NK-92 (cell line): ENCODE measurements around the gene HLA-F.

Source experiments
- DNase-seq: peaks from one replicate; lab custom pipeline; 2025; ENCODE audit not compliant: unreplicated experiment; lab: John Stamatoyannopoulos, UW

HLA-F gene

GRCh38 chr6:29723262-29723665 is at the start of gene HLA-F:
Gene HLA-F, plus strand, starts transcription at chr6:29723434. Its CDS starts 30 bp downstream, at chr6:29723464.
- DNase-seq: peak; percentile 36

GRCh38 chr6:29674008-29674407 is 49.2 kb upstream of the HLA-F start:
- DNase-seq: no peak

GRCh38 chr6:29675561-29675960 is 47.7 kb upstream of the HLA-F start:
- DNase-seq: no peak

- no peak for DNase-seq
Observed at GRCh38 chr6:29676981-29677601, 46.1 kb upstream of the HLA-F start.

DNA sequence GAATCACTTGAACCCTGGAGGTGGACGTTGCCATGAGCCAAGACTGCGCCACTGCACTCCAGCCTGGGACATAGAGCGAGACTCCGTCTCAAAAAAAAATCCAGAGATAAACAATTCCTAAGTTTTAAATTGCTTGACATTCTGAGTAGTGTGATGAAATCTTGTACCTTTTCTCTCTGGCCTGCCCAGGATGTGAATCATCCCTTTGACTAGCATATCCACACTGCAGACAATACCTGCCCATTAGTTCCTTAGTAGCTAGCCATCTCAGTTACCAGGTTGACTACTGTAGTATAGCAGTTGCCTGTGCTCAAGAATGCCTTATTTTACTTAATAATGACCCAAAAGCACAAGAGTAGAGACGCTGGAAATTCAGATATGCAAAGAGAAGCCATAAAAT is 45.1 kb upstream of the HLA-F start:
- no peak for DNase-seq

- DNase-seq: no peak
Observed at GRCh38 chr6:29679962-29680361, 43.3 kb upstream of the HLA-F start.

GRCh38 chr6:29680416-29680815 is 42.8 kb upstream of the HLA-F start:
- no peak for DNase-seq

GRCh38 chr6:29680904-29681303 is 42.3 kb upstream of the HLA-F start, which contains the start of gene ZFP57:
Gene ZFP57, minus strand, starts transcription at chr6:29681152. Its CDS starts 4,149 bp downstream, at chr6:29677003.
- no peak for DNase-seq

- DNase-seq: no peak
Observed at GRCh38 chr6:29681811-29682210, 41.4 kb upstream of the HLA-F start.

DNA sequence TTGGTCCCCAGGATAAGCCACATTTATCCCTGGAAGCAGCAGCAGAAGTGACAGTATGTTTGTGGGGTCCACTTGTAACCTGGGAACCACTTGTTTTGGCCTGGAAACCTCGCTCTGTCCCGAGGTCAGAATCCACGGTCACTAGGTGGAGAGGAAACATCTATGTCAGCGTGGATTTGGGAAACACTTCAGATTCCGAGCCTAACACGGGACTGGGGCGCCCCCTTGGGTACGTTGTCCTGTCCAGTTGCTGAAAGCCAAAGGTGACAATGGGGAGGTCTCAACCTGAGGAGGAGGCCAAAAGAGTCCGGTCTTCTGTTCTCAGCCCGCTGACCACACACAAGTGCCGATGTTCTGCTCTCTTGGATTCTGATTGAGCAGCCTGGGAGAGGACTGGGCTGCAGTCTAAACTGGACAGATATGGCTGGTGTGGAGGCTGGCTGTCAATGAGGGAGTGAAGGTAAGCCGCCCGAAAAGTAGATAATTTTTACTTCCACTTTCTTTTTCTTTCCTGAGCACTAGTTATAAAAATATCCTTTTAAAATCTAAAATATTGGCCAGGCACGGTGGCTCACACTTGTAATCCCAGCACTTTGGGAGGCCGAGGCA is 37.4 kb upstream of the HLA-F start:
- no peak for DNase-seq

DNA sequence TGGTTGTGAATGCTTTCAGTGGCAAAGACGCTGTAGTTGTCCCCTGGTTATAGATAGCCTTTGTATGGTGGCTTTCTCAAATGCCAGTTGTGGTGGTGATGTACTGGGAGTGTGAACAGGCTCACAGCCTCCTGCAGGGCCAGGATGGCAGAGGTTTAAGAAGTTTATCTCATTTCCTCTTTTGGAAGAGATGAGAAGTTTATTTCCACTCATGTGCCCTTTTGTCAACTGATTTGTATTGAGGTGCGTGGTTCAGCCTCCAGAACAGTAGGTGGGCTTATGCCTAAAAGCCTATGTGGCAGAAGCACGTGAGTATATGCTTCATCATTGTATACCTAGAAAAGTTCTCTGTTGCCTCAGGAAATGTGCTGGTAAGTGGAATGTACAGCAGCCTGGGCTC is 28.6 kb upstream of the HLA-F start:
- no peak for DNase-seq

DNA sequence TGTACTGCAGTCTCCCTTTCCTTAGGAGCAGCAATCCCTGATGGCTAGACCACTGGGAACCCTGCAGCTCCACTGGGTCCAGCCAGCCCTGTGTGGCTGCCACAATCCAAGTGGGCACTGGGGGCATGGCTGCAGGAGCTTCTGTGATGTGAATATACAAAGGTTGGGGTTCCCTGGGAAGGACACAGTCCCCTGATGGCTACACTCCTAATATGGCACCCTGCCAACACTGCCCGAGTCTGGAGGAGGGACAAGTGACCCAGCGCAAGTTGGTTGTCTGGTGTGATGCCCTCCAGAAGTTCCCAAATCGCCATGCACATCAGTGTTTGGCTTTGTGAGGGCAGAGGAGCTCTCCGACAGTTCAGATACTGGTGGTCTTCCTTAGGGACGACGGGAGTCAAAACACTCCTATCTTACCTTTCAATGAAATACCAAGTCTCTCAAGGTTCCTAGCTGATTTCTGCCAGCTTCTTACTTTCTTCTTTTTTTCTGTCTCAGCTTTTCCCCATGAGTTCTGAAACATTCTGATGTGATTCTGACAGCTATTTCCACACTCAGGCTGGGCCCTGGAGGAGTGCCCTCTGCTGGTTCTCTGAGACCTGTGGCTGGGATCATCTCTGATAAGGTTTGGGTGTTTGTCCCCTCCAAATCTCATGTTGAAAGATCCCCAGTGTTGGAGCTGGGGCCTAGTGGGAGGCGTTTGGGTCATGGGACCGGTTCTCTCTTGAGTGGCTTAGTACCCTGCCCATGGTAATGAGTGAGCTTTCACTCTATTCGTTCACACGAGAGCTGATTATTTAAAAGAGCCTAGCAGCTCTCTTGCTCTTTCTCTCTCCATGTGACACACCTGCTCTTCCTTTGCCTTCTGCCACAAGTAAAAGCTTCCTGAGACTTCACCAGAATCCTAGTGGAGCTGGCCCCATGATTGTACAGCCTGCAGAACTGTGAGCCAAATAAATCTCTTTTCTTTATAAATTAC is 26.8 kb upstream of the HLA-F start:
- DNase-seq: no peak

DNA sequence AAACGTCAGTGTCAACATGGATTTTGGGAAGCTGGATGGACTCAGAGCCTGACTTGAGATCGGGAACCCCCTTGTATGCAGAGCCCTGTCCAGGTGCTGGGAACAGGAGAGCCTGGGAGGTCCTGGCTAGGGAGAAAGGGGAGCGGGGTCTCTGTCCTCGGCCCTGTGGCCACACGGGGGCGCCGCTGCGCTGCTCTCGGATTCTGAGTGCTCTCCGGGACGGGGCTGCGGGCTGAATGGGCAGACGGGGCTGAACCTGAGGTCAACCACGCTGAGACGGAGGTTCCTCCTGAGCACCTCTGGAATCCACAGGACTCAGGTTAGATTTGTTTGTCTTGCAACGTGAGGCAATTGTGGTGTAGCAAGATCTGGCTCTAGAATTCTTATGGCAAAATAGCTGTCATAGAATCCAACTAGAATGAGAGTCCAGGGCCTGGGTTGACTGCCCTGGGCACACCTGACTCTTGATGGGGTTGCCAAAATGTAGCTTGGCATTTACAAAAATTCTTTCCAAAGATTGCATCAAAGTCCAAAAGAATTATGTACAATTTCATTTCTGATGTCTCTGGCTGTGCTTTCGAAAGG is 20.6 kb upstream of the HLA-F start:
- no peak for DNase-seq

GRCh38 chr6:29705389-29706231 is 17.6 kb upstream of the HLA-F start:
- DNase-seq: no peak

GRCh38 chr6:29708432-29709179 is 14.6 kb upstream of the HLA-F start:
- peak; percentile 24 for DNase-seq

GRCh38 chr6:29709188-29709587 is 14.0 kb upstream of the HLA-F start:
- no peak for DNase-seq

- DNase-seq: no peak
Observed at GRCh38 chr6:29710281-29710941, 12.8 kb upstream of the HLA-F start.

DNA sequence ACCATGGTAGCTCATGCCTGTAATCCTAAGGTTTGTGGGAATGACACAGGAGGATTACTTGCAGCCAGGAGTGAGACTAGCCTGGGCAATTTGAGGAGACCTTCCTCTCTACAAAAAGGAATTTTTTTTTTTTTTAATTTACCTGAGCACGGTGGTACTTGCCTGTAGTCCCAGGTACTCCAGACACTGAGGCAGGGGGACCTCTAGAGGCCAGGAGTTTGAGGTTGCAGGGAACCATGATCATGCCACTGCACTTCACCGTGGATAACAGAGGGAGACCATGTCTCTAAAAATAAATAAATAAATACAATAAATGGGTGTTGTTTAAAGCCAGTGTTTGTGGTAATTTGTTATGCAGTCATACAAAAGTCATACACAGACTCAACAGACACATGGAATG is 2.4 kb upstream of the HLA-F start:
- DNase-seq: no peak
